H1 (cell line): ENCODE data around the gene SAA1. TPM values are rescaled to one million over a fixed set of nuclear protein-coding genes. Genes with fewer than 3 reads are reported as not detected.
A peak's percentile ranks its signal among the peaks of the same experiment; 100 is the strongest.

Source experiments
- CTCF ChIA-PET: fragments of 300-600 bp; sonication (Branson Sonifier 250); formaldehyde crosslinking; loops from one replicate; lab custom pipeline; 2021; ENCODE audit not compliant: partially characterized antibody; lab: Charles Lee
- POLR2A ChIA-PET: fragments of 300-600 bp; sonication (Branson Sonifier 250); formaldehyde crosslinking; loops from one replicate; lab custom pipeline; 2021; ENCODE audit warnings: inconsistent platforms; ENCODE audit not compliant: partially characterized antibody; lab: Charles Lee
- DNase-seq, 2 experiments: peaks; one replicate each; pipeline versions ENCODE4 v3.0.0 to v3.0.0-alpha.2; 2010 to 2022; ENCODE audit warnings: low spot score in 2 of 2, low read depth in 1 of 2, mixed read lengths in 1 of 2
- FAIRE-seq: peaks from 2 replicates; lab custom pipeline; 2011; peaks lifted over from hg19 to GRCh38; lab: Jason Lieb, UNC
- H2AFZ ChIP-seq: 2 replicates; pipeline ENCODE4 v1.8.1; 2012; ENCODE audit warnings: low read length, inconsistent platforms
- H2AK5ac ChIP-seq: 2 replicates; pipeline ENCODE4 v1.6.1; 2013; ENCODE audit warnings: low read depth, low read length
- H2BK120ac ChIP-seq: replicated peaks from 2 replicates; pipeline ENCODE3; 2013; ENCODE audit warnings: low read depth, low read length, inconsistent platforms
- H2BK12ac ChIP-seq: 2 replicates; pipeline ENCODE4 v1.6.1; 2013; ENCODE audit warnings: low read depth, low read length
- H2BK15ac ChIP-seq: 2 replicates; pipeline ENCODE4 v1.6.1; 2013; ENCODE audit warnings: low read length
- H2BK20ac ChIP-seq: 2 replicates; pipeline ENCODE4 v1.6.1; 2013; ENCODE audit warnings: low read length
- H2BK5ac ChIP-seq: 2 replicates; pipeline ENCODE4 v1.6.1; 2013; ENCODE audit warnings: low read depth, low read length
- H3K14ac ChIP-seq: 2 replicates; pipeline ENCODE4 v1.6.1; 2013; ENCODE audit warnings: inconsistent platforms; ENCODE audit not compliant: insufficient read length
- H3K18ac ChIP-seq: 2 replicates; pipeline ENCODE4 v1.6.1; 2013; ENCODE audit warnings: low read length; ENCODE audit errors: extremely low read depth
- H3K23ac ChIP-seq: 2 replicates; pipeline ENCODE4 v1.6.1; 2013; ENCODE audit warnings: inconsistent platforms; ENCODE audit not compliant: insufficient read length
- H3K23me2 ChIP-seq: 2 replicates; pipeline ENCODE4 v1.6.1; 2013; ENCODE audit warnings: low read depth, low read length
- H3K27ac ChIP-seq: 2 replicates; pipeline ENCODE4 v1.6.1; 2011; ENCODE audit warnings: low read depth, low read length, inconsistent platforms
- H3K27me3 ChIP-seq, 4 experiments: replicated peaks in 1 of 4; 1 replicate in 1 of 4; 2 replicates in 3 of 4; pipeline versions ENCODE4 v1.6.1 to v1.8.1; 2011 to 2013; ENCODE audit warnings: low read length in 3 of 4, mild to moderate bottlenecking in 3 of 4, inconsistent platforms in 2 of 4, mixed read lengths in 2 of 4, moderate library complexity in 1 of 4; ENCODE audit not compliant: control insufficient read depth in 3 of 4, insufficient read depth in 3 of 4; ENCODE audit errors: extremely low read depth in 1 of 4
- H3K36me3 ChIP-seq, 4 experiments: 2 replicates each; pipeline versions ENCODE4 v1.6.1 to v1.8.1; 2011 to 2013; ENCODE audit warnings: mild to moderate bottlenecking in 4 of 4, low read length in 3 of 4, moderate library complexity in 2 of 4, control low read depth in 1 of 4, inconsistent platforms in 1 of 4; ENCODE audit not compliant: insufficient read depth in 4 of 4, control insufficient read depth in 2 of 4
- H3K4ac ChIP-seq: replicated peaks from 2 replicates; pipeline ENCODE3; 2013; ENCODE audit warnings: low read length, low read depth, mixed read lengths, inconsistent platforms; ENCODE audit not compliant: insufficient read length
- H3K4me1 ChIP-seq, 4 experiments: replicated peaks in 1 of 4; 1 replicate in 1 of 4; 2 replicates in 3 of 4; pipeline versions ENCODE4 v1.6.1 to v1.8.1; 2011 to 2013; ENCODE audit warnings: low read length in 3 of 4, inconsistent platforms in 2 of 4, mixed read lengths in 1 of 4; ENCODE audit not compliant: insufficient read depth in 4 of 4, control insufficient read depth in 3 of 4
- H3K4me2 ChIP-seq, 2 experiments: 2 replicates each; pipeline versions ENCODE4 v1.6.1 to v1.8.1; 2011 to 2013; ENCODE audit warnings: low read depth in 2 of 2, low read length in 2 of 2, control low read depth in 1 of 2, inconsistent platforms in 1 of 2, mild to moderate bottlenecking in 1 of 2; ENCODE audit not compliant: insufficient read depth in 1 of 2
- H3K4me3 ChIP-seq, 4 experiments: fragments of 200-600, 300-600 bp in 1 of 4; sonication (generic), shearing (Covaris generic), sonication (Bioruptor Twin) in 1 of 4; 2 replicates each; pipeline versions ENCODE4 v1.5.1 to v1.8.1; 2011 to 2016; ENCODE audit warnings: low read length in 4 of 4, low read depth in 3 of 4, control low read depth in 2 of 4, inconsistent platforms in 2 of 4, mild to moderate bottlenecking in 2 of 4, mixed read lengths in 1 of 4, moderate library complexity in 1 of 4; ENCODE audit not compliant: insufficient read depth in 2 of 4; ENCODE audit errors: extremely low read depth in 1 of 4
- H3K56ac ChIP-seq: replicated peaks from 2 replicates; pipeline ENCODE3; 2013; ENCODE audit warnings: low read depth, mild to moderate bottlenecking, mixed read lengths, low read length, inconsistent platforms; ENCODE audit not compliant: insufficient read length
- H3K79me1 ChIP-seq: 2 replicates; pipeline ENCODE4 v1.6.1; 2013; ENCODE audit warnings: low read depth, low read length, control low read depth
- H3K79me2 ChIP-seq, 2 experiments: 2 replicates each; pipeline versions ENCODE4 v1.6.1 to v1.8.1; 2012 to 2013; ENCODE audit warnings: low read length in 2 of 2, mild to moderate bottlenecking in 2 of 2, inconsistent platforms in 1 of 2; ENCODE audit not compliant: insufficient read depth in 2 of 2, control insufficient read depth in 1 of 2
- H3K9ac ChIP-seq, 4 experiments: replicated peaks in 1 of 4; 1 replicate in 1 of 4; 2 replicates in 3 of 4; pipeline versions ENCODE4 v1.6.1 to v1.8.1; 2011 to 2013; ENCODE audit warnings: low read depth in 3 of 4, low read length in 3 of 4, control low read depth in 2 of 4, mild to moderate bottlenecking in 2 of 4, moderate library complexity in 2 of 4, inconsistent platforms in 1 of 4; ENCODE audit errors: extremely low read depth in 1 of 4
- H3K9me3 ChIP-seq, 2 experiments: 2 replicates each; pipeline versions ENCODE4 v1.6.1 to v1.8.1; 2012 to 2013; ENCODE audit warnings: mild to moderate bottlenecking in 2 of 2, moderate library complexity in 2 of 2, control low read depth in 1 of 2, inconsistent platforms in 1 of 2, low read depth in 1 of 2, low read length in 1 of 2, mixed read lengths in 1 of 2; ENCODE audit not compliant: insufficient read depth in 2 of 2
- H4K20me1 ChIP-seq, 2 experiments: replicated peaks in 1 of 2; 2 replicates each; pipeline versions ENCODE3 to v1.8.1; 2011 to 2013; ENCODE audit warnings: inconsistent platforms in 2 of 2, low read length in 2 of 2, mild to moderate bottlenecking in 1 of 2; ENCODE audit not compliant: insufficient read depth in 2 of 2, control insufficient read depth in 1 of 2
- H4K5ac ChIP-seq: 2 replicates; pipeline ENCODE4 v1.6.1; 2013; ENCODE audit warnings: low read length, low read depth, mixed read lengths, inconsistent platforms; ENCODE audit not compliant: insufficient read length
- H4K8ac ChIP-seq: 2 replicates; pipeline ENCODE4 v1.8.0; 2013; ENCODE audit warnings: mild to moderate bottlenecking, moderate library complexity, low read length, inconsistent platforms; ENCODE audit not compliant: insufficient read depth; ENCODE audit errors: extremely low read depth
- H4K91ac ChIP-seq: replicated peaks from 2 replicates; pipeline ENCODE3; 2013; ENCODE audit warnings: low read length, mixed read lengths, inconsistent platforms; ENCODE audit not compliant: insufficient read length
- TAF1 ChIP-seq: IDR thresholded peaks from 2 replicates; pipeline ENCODE4 v1.6.1; 2011; ENCODE audit warnings: mild to moderate bottlenecking, low read depth, low read length
- WGBS, 2 experiments: shearing (Covaris generic) in 1 of 2; methylation state at CpG; one replicate each; pipeline versions ENCODE4 v1.1.6 to v1.1.7; 2013 to 2015; ENCODE audit warnings: low lambda C conversion rate in 2 of 2, mixed read lengths in 2 of 2, inconsistent platforms in 1 of 2, low coverage in 1 of 2, missing lambda C conversion rate in 1 of 2; ENCODE audit not compliant: insufficient replicate concordance in 2 of 2, insufficient coverage in 1 of 2, insufficient read length in 1 of 2; ENCODE audit errors: extremely low coverage in 1 of 2, missing lambda C conversion rate in 1 of 2; 5-methylcytosine and 5-hydroxymethylcytosine counted together
- polyA plus RNA-seq, 7 experiments: library from polyadenylated mRNA; depleted of rRNA in 3 of 7; stranded (reverse) in 5 of 7; unstranded in 2 of 7; fragments of >200 nt in 5 of 7; fragments of 200-250 nt in 2 of 7; gene quantifications; 1 replicate in 5 of 7; 2 replicates in 1 of 7; 4 replicates in 1 of 7; pipeline versions ENCODE4 v1.2.1 to v1.2.3, GENCODE V29; 2011 to 2013; ENCODE audit warnings: missing spikeins in 2 of 7, mixed read lengths in 2 of 7
- total RNA-seq: library from RNA; stranded (reverse); fragmentation: NEBNext Ultra II Directional; extraction: Animal tissue kit (Norgen Biotek cat#: 25700); gene quantifications from 2 replicates; pipeline ENCODE4 v1.2.1, GENCODE V29; 2021
- TF ChIP-seq, protein P1 (sequence below), 3 experiments: IDR thresholded peaks; 1 replicate in 2 of 3; 2 replicates in 1 of 3; pipeline versions ENCODE4 v1.5.1 to v1.6.1; 2011; ENCODE audit warnings: low read length in 3 of 3, mild to moderate bottlenecking in 3 of 3, inconsistent platforms in 2 of 3, low read depth in 1 of 3, moderate library complexity in 1 of 3; ENCODE audit not compliant: insufficient read depth in 1 of 3; ENCODE audit errors: control extremely low read depth in 1 of 3

Gene SAA1
- total and polyA plus RNA-seq, 2 of the 8 experiments (the other 6 are each of a cell fraction or from before 2014, with no cell fraction given): 0.41 TPM; not detected in 1

DNA sequence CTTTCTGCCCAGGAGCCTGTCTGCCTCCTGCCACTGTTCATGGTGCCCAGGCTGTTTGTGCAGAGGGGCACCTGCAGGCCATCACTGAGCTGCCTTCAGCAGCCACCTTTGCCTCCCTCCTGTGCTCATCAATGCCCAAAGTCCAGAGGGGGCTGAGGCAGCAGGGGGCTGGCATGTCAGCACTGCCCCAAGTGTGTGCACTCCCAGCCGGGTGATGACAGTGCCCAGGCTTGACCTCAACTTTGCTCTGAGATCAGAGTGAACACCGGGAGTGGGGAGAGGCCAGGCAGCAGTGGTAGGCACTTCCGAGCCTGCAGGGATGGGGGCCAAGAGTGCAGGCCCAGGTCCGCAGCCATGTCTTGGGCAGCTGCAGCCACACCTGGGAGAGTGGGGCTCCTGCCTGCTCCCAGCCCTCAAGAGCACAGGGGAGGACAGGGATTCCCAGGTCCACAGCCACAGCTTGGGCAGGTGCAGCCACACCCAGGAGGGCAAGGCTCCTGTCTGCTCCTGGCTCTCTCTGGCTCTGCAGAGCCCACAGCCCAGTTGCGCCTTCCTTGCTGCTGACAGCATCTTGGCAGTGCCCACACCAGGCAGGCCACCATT, 44.7 kb upstream of the SAA1 start:
- H2BK15ac ChIP-seq: no peak overlapping the region
- FAIRE-seq (no peak), DNase-seq (no peak)
- peak overlapping the region; percentile 35 for H4K8ac ChIP-seq
- H3K27me3 ChIP-seq: no peaks in the 10 kb centered on the region
- H2BK120ac ChIP-seq: no peak overlapping the region
- no peak overlapping the region for H3K4me3 ChIP-seq
- no peaks in the 10 kb centered on the region for H3K9me3 ChIP-seq
- 93% methylated on average over 5 of the region's 5 CpGs; no CpG with 5 or more reads in 1 of the 2 experiments for WGBS, 2 experiments
- H2BK5ac ChIP-seq: no peak overlapping the region
- H2AK5ac ChIP-seq: no peak overlapping the region
- ChIA-PET CTCF (interaction anchor here (1.1 to 2.5 kb wide), 4 partner anchors 15 to 106 kb away, joined by 4 to 11 read pairs (median 5); no protein-coding TSS in a partner anchor), POLR2A (no interaction called here)
- no peak overlapping the region for H3K14ac ChIP-seq
- H3K27ac ChIP-seq: no peak overlapping the region
- H2BK20ac ChIP-seq: no peak overlapping the region
- no peak overlapping the region for H4K5ac ChIP-seq
- H2BK12ac ChIP-seq: no peak overlapping the region
- H4K91ac ChIP-seq: no peak overlapping the region
- peaks cover 0 to 4% of the 10 kb centered on the region in 2 experiments for H4K20me1 ChIP-seq
- H3K23ac ChIP-seq: no peak overlapping the region
- H3K79me2 ChIP-seq: no peaks in the 10 kb centered on the region
- no peak overlapping the region for H3K4ac ChIP-seq
- no peaks in the 10 kb centered on the region for H3K36me3 ChIP-seq
- no peaks in the 10 kb centered on the region for H3K4me1 ChIP-seq
- TF ChIP-seq TAF1: no peak
- TF ChIP-seq, protein P1, sequence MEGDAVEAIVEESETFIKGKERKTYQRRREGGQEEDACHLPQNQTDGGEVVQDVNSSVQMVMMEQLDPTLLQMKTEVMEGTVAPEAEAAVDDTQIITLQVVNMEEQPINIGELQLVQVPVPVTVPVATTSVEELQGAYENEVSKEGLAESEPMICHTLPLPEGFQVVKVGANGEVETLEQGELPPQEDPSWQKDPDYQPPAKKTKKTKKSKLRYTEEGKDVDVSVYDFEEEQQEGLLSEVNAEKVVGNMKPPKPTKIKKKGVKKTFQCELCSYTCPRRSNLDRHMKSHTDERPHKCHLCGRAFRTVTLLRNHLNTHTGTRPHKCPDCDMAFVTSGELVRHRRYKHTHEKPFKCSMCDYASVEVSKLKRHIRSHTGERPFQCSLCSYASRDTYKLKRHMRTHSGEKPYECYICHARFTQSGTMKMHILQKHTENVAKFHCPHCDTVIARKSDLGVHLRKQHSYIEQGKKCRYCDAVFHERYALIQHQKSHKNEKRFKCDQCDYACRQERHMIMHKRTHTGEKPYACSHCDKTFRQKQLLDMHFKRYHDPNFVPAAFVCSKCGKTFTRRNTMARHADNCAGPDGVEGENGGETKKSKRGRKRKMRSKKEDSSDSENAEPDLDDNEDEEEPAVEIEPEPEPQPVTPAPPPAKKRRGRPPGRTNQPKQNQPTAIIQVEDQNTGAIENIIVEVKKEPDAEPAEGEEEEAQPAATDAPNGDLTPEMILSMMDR (IDR thresholded peaks at IDR 0.05; ENCODE audit: control extremely low read depth in 1 of 3, insufficient read depth in 1 of 3, low read depth in 1 of 3, low read length in 3 of 3): no peak
- no peaks in the 10 kb centered on the region for H3K79me1 ChIP-seq
- no peak overlapping the region for H3K18ac ChIP-seq
- H3K56ac ChIP-seq: no peak overlapping the region
- H3K9ac ChIP-seq: no peak overlapping the region
- H3K23me2 ChIP-seq: peaks cover 4% of the 10 kb centered on the region; the same call in 1 of the 2 replicates
- H2AFZ ChIP-seq: no peak overlapping the region
- no peak overlapping the region for H3K4me2 ChIP-seq
